Measurements from ENCODE around the gene KLHL18.
A peak's percentile ranks its signal among the peaks of the same experiment; 100 is the strongest.
"Not testable (repeated sequence)": the region's sequence is repeated elsewhere in the genome, so short reads cannot be mapped to it uniquely, and the experiment has no call there.

Gene KLHL18

DNA sequence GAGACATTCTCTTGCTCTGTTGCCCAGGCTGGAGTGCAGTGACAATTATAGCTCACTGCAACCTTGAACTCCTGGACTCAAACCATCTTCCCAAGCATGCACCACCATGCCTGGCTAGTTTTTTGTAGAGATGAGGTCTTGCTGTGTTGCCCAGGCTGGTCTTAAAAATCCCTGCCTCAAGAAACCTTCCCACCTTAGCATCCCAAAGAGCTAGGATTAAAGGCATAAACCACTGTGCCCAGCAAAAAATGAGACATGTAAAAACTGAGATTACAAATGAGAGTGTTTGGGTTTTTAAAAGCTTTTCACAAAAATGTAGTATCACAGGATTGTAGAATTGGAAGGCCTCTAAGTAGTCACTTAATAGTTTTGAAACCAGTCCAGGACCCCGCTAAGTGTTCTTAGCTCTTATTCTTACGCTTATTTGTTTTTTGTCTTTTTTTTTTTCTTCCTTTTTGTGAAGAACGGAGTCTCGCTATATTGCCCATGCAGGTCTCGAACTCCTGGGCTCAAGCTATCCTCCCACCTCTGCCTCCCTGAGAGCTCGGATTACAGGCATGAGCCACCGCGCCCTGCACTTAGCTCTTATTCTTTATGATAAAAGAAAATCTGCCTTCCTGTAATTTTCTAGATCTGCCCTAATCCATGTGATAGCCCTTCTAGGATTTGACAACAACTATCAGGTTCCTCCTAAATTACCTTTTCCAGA is 31.5 kb downstream of the KLHL18 start:
- no peak for DNase-seq (ENCODE audit: low spot score)

GRCh38 chr3:47315069-47315647 is 32.4 kb downstream of the KLHL18 start:
- DNase-seq (ENCODE audit: low spot score) = peak; percentile 65

DNA sequence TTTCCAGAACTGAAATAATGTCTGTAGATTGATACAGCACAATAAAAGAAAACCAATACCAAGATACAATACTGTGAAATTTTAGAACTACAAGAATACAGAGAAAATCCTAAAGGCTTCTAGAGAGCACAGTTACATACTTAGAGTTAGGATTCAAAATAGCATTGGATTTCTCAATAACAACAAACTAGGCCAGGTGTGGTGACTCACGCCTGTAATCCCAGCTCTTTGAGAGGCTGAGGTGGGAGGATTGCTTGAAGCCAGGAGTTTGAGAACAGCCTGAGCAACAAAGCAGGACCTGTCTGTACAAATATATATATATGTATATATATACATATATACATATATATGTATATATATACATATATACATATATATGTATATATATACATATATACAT is 33.4 kb downstream of the KLHL18 start:
- not testable (repeated sequence) for DNase-seq (ENCODE audit: low spot score)

- DNase-seq (ENCODE audit: low spot score) = no peak
Measured at GRCh38 chr3:47318916-47319315, 36.2 kb downstream of the KLHL18 start.

GRCh38 chr3:47319956-47320355 is 37.2 kb downstream of the KLHL18 start:
- no peak for DNase-seq (ENCODE audit: low spot score)

DNA sequence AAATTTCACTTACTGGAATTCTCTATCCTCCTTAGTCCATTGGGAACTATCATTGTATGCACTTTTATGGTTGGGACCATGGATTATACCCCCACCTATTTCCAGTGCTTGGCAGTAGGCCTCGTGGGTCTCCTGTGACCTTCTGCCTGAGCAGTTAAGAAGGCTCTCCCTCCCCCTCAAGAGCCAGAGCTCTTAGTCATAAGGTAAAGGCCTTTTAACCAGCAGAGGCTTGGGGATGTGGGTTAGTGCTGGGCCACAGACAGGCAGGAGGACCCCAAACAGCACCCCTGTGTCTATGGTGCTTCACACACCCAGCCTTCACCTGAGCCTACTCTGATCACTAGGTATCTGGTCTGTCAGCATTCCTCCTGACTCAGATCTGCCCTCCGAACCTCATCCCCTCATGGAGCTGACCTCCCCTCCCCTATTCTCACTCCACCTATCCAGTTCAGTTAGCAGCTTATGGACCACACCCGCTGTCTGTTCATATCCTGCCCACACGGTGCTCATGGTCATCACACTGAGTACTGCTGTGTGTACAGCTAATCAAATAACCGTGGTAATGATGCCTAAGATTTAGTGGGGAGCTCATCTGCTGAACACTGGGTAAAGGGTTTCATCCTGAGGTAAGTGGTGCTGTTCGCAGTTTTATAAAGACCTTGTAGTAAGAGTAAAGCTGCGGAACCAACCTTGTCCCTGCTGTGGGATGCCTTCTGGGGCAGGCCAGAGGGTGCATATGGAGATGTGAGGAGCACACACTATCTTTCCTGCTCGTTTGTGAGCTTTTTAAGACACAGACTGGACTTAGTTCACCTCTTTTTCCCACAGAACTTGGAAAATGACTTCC is 40.9 kb downstream of the KLHL18 start:
- DNase-seq (ENCODE audit: low spot score) = no peak

GRCh38 chr3:47324278-47324865 is 41.6 kb downstream of the KLHL18 start:
- DNase-seq (ENCODE audit: low spot score) = peak; percentile 66

DNA sequence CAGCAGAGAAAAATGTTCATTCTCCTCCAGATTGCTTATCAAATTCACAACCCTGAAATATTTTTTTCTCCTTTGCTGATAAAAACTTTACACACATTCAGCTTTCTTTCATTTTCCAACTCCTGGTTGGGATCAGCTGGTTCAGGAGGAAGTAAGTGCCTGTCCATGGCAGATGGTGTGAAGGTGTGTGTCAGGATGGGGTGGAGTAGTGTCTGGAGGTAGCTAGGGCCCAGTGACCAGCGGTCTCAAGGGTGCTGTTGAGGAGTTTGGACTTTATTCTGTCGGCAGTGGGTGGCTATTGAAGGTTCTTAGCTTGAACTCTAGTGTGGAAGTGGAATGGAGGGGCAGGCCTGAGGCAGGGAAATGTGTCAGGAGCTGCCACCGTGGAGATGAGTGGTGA is 51.2 kb downstream of the KLHL18 start:
- no peak for DNase-seq (ENCODE audit: low spot score)

DNA sequence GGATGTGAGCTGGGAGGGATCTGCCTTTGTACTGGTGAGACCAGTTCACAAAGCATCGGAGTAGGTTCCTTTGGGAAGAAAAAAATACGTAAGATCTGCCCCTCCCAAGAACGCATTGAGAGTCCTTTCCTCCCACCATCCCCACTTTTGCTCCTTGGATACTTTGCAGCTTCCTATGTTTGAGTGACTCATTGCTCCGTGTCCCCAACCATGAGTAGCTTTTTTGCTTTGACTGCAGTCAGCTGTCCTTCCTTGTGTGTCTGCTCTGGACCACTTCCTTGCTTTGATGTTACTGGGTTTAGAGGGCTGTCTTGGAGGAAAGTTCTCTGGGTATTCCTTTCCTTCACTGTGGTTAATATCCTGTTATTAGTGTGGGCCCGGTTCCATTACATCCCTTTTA is 54.9 kb downstream of the KLHL18 start:
- no peak for DNase-seq (ENCODE audit: low spot score)

DNA sequence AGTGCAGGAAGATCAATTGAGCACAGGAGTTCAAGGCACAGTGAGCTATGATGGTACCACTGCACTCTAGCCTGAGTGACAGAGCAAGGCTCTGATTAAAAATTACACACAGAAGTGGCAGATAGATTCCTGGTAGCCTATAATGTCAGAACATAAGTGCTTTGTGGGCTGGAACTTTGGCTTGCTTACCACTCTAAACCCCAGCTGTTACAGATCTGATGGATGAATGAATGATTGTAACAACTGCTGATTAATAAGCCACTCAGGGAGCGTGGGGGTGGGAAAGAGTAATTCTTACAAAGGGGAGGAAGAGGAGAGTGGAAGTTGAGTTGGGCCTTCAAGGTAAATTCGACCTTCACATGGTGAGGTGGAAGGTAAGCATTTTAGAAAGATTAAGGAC is 57.2 kb downstream of the KLHL18 start:
- no peak for DNase-seq (ENCODE audit: low spot score)

GRCh38 chr3:47340866-47341265 is 58.1 kb downstream of the KLHL18 start:
- DNase-seq (ENCODE audit: low spot score) = no peak

DNA sequence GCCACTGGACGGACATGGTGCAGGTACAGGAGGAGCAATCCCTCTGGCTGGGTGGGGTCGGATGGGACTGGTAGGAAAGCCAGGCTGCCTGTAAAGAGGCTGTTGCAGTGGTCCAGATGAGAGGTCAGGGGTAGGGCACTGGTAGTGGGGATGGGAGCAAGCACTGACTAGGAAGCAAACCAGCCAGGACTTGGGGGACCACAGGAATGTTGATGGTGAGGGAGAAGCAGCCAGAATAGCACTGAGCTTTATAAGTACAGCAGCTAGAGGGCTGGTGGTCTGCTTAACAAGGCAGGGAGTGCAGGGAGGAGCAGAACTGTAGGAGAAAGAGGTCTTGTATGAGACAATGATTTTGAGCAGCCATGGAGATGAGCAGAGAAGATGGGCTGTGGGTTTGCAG is 59.4 kb downstream of the KLHL18 start:
- no peak for DNase-seq (ENCODE audit: low spot score)

- no peak for DNase-seq (ENCODE audit: low spot score)
Measured at GRCh38 chr3:47342812-47343211, 60.1 kb downstream of the KLHL18 start.

DNA sequence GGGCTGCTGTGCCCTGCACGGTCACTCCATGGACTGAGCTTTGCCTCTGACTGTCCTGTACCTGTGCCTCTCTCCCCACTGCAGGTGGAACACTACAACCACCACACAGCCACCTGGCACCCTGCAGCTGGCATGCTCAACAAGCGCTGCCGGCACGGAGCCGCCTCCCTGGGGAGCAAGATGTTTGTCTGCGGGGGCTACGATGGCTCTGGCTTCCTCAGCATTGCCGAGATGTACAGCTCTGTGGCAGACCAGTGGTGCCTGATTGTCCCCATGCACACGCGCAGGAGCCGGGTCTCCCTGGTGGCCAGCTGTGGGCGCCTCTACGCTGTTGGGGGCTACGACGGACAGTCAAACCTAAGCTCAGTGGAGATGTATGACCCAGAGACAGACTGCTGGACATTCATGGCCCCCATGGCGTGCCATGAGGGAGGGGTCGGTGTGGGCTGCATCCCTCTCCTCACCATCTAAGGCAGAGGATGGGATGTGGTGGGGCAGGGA is 60.8 kb downstream of the KLHL18 start:
- DNase-seq (ENCODE audit: low spot score) = no peak

DNA sequence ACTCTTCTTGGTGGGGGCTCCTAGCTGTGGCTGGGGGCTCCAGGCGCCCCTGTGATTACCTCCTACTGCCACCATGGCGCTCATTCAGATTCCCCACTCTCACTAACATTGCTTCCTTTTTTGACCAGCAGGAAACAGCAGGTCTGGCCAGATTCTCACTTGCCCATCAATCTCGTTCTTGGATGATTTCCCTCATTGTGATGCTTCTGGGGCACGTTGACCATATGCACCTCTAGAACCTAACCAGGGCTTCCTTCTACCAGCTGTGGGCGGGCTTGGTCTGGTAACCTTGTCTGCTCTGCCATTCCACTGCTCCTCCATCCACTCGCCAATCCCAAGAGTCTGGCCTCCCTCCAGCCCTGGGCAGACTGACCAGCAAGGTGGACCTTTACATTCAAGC is 62.2 kb downstream of the KLHL18 start:
- DNase-seq (ENCODE audit: low spot score) = no peak

DNA sequence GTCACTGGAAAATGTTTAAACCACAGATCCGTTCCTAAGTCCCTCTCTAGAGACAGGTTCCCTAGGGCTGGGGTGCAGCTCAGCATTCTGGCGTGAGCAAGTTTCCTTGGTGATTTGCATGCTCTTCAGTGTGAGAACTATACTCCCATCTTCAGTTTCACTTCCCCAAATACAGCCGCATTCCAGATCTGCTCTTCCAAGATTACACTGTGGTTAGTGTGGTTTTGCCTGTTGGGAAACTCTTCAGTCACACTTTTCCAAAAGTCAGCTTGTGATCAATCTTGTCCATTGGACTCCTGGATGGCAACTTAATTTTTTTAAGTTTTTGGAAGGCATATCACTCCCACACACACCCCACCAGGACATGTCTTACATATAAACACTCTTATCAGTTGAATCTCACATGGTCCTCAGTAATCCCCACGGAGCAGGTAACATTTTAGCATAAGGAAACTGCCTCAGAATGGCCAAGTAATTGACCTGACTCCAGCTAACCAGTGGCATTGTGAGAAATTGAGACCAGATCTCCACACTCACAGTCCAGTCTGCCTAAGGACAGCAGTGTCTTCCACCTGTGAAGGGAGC is 64.6 kb downstream of the KLHL18 start:
- DNase-seq (ENCODE audit: low spot score) = peak; percentile 47

GRCh38 chr3:47348411-47349154 is 65.8 kb downstream of the KLHL18 start:
- no peak for DNase-seq (ENCODE audit: low spot score)

GRCh38 chr3:47355010-47355409 is 72.3 kb downstream of the KLHL18 start:
- DNase-seq (ENCODE audit: low spot score) = no peak

- no peak for DNase-seq (ENCODE audit: low spot score)
Measured at GRCh38 chr3:47356201-47356600, 73.5 kb downstream of the KLHL18 start.

GRCh38 chr3:47359323-47359722 is 76.6 kb downstream of the KLHL18 start:
- no peak for DNase-seq (ENCODE audit: low spot score)

DNA sequence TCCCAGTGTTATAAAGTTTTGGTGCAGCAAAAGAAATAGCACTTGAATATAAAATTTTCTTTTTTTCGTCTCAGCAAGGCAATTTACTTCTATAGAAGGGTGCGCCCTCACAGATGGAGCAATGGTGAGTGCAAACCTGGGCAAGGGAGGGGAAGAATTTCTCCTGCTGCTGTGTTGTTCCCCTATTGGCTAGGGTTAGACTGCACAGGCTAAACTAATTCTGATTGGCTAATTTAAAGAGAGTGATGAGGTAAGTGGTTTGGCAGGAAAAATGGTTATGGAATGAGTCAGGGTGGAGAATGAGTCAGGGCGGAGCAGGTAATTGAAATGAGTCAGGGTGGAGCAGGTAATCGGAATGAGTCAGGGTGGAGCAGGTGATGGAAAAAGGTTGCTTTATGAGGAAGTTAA is 77.4 kb downstream of the KLHL18 start:
- DNase-seq (ENCODE audit: low spot score) = not testable (repeated sequence)
